WTC11 (cell line): ENCODE measurements around the gene AANAT. TPM values are rescaled to one million over a fixed set of nuclear protein-coding genes. Genes with fewer than 3 reads are reported as not detected.

Experiments used
- ATAC-seq: fragments of 200-7000 bp; cut with Tn5 transposase; 2 replicates; pipeline ENCODE4 v1.10.0; 2021; ENCODE audit warnings: mild to moderate bottlenecking, moderate library complexity
- CTCF ChIA-PET: fragments of 300-600 bp; sonication (Branson Sonifier 250); formaldehyde crosslinking; loops from one replicate; lab custom pipeline; 2021; ENCODE audit warnings: antibody characterized with exemption; lab: Charles Lee
- POLR2A ChIA-PET: fragments of 350-600 bp; sonication (Branson Sonifier 250); formaldehyde crosslinking; loops from one replicate; lab custom pipeline; 2021; ENCODE audit warnings: antibody characterized with exemption; lab: Charles Lee
- DNase-seq: peaks from one replicate; pipeline ENCODE4 v3.0.0; 2021; ENCODE audit warnings: low spot score
- H3K27ac Mint-ChIP-seq: 2 replicates; pipeline ENCODE4 v1.8.0; 2021; ENCODE audit warnings: mixed read lengths
- H3K27me3 Mint-ChIP-seq: 2 replicates; pipeline ENCODE4 v1.8.0; 2021; ENCODE audit warnings: low read depth, mild to moderate bottlenecking, moderate library complexity, mixed read lengths
- H3K36me3 Mint-ChIP-seq: 2 replicates; pipeline ENCODE4 v1.8.0; 2021; ENCODE audit warnings: mixed read lengths
- H3K4me1 Mint-ChIP-seq: 2 replicates; pipeline ENCODE4 v1.8.0; 2022; ENCODE audit warnings: mixed read lengths
- H3K4me3 Mint-ChIP-seq: 2 replicates; pipeline ENCODE4 v1.8.0; 2021; ENCODE audit warnings: mild to moderate bottlenecking, moderate library complexity, mixed read lengths
- H3K9me3 Mint-ChIP-seq: 2 replicates; pipeline ENCODE4 v1.8.0; 2021; ENCODE audit warnings: mixed read lengths
- CBFB ChIP-seq: sonication (generic); formaldehyde crosslinking; IDR thresholded peaks from 2 replicates; pipeline ENCODE4 v1.8.1; 2022; ENCODE audit warnings: mild to moderate bottlenecking, low read depth, missing genetic modification reagents
- ESRRA ChIP-seq: sonication (generic); formaldehyde crosslinking; IDR thresholded peaks from 2 replicates; pipeline ENCODE4 v1.8.1; 2022; ENCODE audit warnings: mild to moderate bottlenecking, missing genetic modification reagents, borderline replicate concordance
- ETV6 ChIP-seq: sonication (generic); formaldehyde crosslinking; IDR thresholded peaks from 2 replicates; pipeline ENCODE4 v1.8.1; 2022; ENCODE audit warnings: mild to moderate bottlenecking, missing genetic modification reagents
- GTF2I ChIP-seq: fragments of 250-450 bp; sonication (Bioruptor Pico); conservative IDR thresholded peaks from 2 replicates; pipeline ENCODE4 v1.4.0; 2021; ENCODE audit warnings: mild to moderate bottlenecking
- HMGA2 ChIP-seq: fragments of 250-450 bp; sonication (Bioruptor Pico); IDR thresholded peaks from 2 replicates; pipeline ENCODE4 v1.4.0; 2021; ENCODE audit warnings: mild to moderate bottlenecking, moderate library complexity
- IRF2 ChIP-seq: sonication (generic); formaldehyde crosslinking; IDR thresholded peaks from 2 replicates; pipeline ENCODE4 v1.8.0; 2022; ENCODE audit warnings: low read depth, missing genetic modification reagents, borderline replicate concordance
- JAZF1 ChIP-seq: fragments of 250-450 bp; sonication (Bioruptor Pico); IDR thresholded peaks from 2 replicates; pipeline ENCODE4 v1.9.0; 2021; ENCODE audit warnings: moderate library complexity, mild to moderate bottlenecking, inconsistent platforms
- KAT7 ChIP-seq: sonication (generic); formaldehyde crosslinking; IDR thresholded peaks from 2 replicates; pipeline ENCODE4 v1.8.1; 2023; ENCODE audit warnings: missing genetic modification reagents, mild to moderate bottlenecking, borderline replicate concordance
- NFYB ChIP-seq: sonication (generic); formaldehyde crosslinking; conservative IDR thresholded peaks from 2 replicates; pipeline ENCODE4 v1.8.0; 2022; ENCODE audit warnings: low read depth, missing genetic modification reagents
- NR2C2 ChIP-seq: sonication (generic); formaldehyde crosslinking; IDR thresholded peaks from 2 replicates; pipeline ENCODE4 v1.8.0; 2022; ENCODE audit warnings: mild to moderate bottlenecking, missing genetic modification reagents
- NR3C1 ChIP-seq: sonication (generic); formaldehyde crosslinking; conservative IDR thresholded peaks from 2 replicates; pipeline ENCODE4 v1.8.1; 2023; ENCODE audit warnings: low read depth, mild to moderate bottlenecking, missing genetic modification reagents
- TEAD1 ChIP-seq: sonication (generic); formaldehyde crosslinking; IDR thresholded peaks from 2 replicates; pipeline ENCODE4 v1.8.0; 2022; ENCODE audit warnings: mild to moderate bottlenecking, missing genetic modification reagents
- ZBTB21 ChIP-seq: sonication (generic); formaldehyde crosslinking; IDR thresholded peaks from 2 replicates; pipeline ENCODE4 v1.8.1; 2023; ENCODE audit warnings: mild to moderate bottlenecking, missing genetic modification reagents, borderline replicate concordance
- ZNF219 ChIP-seq: sonication (generic); formaldehyde crosslinking; IDR thresholded peaks from 2 replicates; pipeline ENCODE4 v1.8.0; 2023; ENCODE audit warnings: missing genetic modification reagents, mild to moderate bottlenecking, borderline replicate concordance
- ZNF396 ChIP-seq: fragments of 250-450 bp; sonication (Bioruptor Pico); IDR thresholded peaks from 2 replicates; pipeline ENCODE4 v1.8.0; 2021; ENCODE audit warnings: mild to moderate bottlenecking, moderate library complexity, borderline replicate concordance
- total RNA-seq: library from RNA; stranded (reverse); gene quantifications from 3 replicates; pipeline ENCODE4 v1.2.3, GENCODE V29; 2021
- TF ChIP-seq, protein P1 (sequence below): fragments of 250-450 bp; sonication (Bioruptor Pico); IDR thresholded peaks from 2 replicates; pipeline ENCODE4 v1.8.0; 2021; ENCODE audit warnings: mild to moderate bottlenecking
- TF ChIP-seq, protein P2 (sequence below): sonication (generic); formaldehyde crosslinking; IDR thresholded peaks from 2 replicates; pipeline ENCODE4 v1.8.0; 2023; ENCODE audit warnings: missing genetic modification reagents
- TF ChIP-seq, protein P3 (sequence below): sonication (generic); formaldehyde crosslinking; IDR thresholded peaks from 2 replicates; pipeline ENCODE4 v1.8.0; 2022; ENCODE audit warnings: mild to moderate bottlenecking, missing genetic modification reagents
- TF ChIP-seq, protein P4 (sequence below): sonication (generic); formaldehyde crosslinking; IDR thresholded peaks from 2 replicates; pipeline ENCODE4 v1.8.1; 2023; ENCODE audit warnings: mild to moderate bottlenecking, moderate library complexity, missing genetic modification reagents
- TF ChIP-seq, protein P5 (sequence below): fragments of 250-450 bp; sonication (Bioruptor Pico); IDR thresholded peaks from 2 replicates; pipeline ENCODE4 v1.9.0; 2021; ENCODE audit warnings: mild to moderate bottlenecking
- TF ChIP-seq, protein P6 (sequence below): sonication (generic); formaldehyde crosslinking; IDR thresholded peaks from 2 replicates; pipeline ENCODE4 v1.8.1; 2023; ENCODE audit warnings: mild to moderate bottlenecking, missing genetic modification reagents

Gene AANAT
- total RNA-seq, 1 experiment from 2014 or later, result 0.17 TPM

DNA sequence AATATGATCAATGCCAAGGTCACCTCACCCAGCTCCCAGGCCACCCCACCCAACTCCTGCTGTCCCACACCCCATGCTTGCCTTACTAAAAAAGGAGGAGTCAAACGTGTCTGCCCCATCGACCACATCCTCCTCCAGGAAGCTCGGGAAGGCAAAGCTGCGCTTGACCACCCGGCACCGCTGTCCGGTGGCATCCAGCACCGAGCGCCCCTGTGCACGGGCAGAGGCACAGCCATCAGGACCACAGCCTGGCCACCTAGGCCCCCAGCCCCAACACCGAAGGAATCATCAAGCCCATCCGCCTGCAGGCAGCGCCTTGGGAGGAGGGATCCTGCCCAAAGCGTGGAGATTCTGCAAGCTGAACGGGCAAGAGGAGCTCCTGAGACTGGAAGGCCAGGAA lies 10.2 kb downstream of the AANAT start (continued):
- TF ChIP-seq, protein P1, sequence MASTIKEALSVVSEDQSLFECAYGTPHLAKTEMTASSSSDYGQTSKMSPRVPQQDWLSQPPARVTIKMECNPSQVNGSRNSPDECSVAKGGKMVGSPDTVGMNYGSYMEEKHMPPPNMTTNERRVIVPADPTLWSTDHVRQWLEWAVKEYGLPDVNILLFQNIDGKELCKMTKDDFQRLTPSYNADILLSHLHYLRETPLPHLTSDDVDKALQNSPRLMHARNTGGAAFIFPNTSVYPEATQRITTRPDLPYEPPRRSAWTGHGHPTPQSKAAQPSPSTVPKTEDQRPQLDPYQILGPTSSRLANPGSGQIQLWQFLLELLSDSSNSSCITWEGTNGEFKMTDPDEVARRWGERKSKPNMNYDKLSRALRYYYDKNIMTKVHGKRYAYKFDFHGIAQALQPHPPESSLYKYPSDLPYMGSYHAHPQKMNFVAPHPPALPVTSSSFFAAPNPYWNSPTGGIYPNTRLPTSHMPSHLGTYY, result no peak
- TF ChIP-seq TEAD1 (CRISPR knock-in tag), result no peak

DNA sequence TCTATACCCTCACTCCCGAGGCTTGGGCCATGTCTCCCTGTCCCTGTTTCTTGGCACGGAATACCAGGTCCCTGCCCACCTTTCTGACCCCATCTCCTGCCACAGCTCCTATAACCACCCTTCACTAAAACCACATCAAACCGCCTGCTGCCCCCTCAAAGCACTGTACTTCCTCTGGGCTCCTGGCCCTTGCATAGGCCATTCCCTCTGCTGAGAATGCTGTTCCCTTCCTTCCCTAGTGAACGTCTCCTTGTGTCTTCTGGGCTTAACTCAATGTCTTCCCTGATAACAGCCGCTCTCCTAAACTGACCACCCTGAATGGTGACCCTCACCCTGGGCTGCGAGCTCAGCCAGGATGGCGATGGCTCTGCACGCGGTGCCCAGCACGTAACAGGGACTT lies 10.7 kb downstream of the AANAT start:
- H3K9me3 Mint-ChIP-seq, result no peaks in the 10 kb centered on the region
- TF ChIP-seq NR3C1 (CRISPR knock-in tag) (no peak), ETV6 (CRISPR knock-in tag) (no peak), HMGA2 (CRISPR knock-in tag) (no peak), CBFB (no peak), GTF2I (no peak)
- TF ChIP-seq, protein P2, sequence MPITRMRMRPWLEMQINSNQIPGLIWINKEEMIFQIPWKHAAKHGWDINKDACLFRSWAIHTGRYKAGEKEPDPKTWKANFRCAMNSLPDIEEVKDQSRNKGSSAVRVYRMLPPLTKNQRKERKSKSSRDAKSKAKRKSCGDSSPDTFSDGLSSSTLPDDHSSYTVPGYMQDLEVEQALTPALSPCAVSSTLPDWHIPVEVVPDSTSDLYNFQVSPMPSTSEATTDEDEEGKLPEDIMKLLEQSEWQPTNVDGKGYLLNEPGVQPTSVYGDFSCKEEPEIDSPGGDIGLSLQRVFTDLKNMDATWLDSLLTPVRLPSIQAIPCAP, result no peak
- H3K4me1 Mint-ChIP-seq, result no peaks in the 10 kb centered on the region
- H3K27me3 Mint-ChIP-seq, result no peaks in the 10 kb centered on the region
- no peak for DNase-seq
- no peak for ATAC-seq
- no peak overlapping the region for H3K4me3 Mint-ChIP-seq
- POLR2A ChIA-PET, result no interaction called here
- CTCF ChIA-PET, result interaction anchor here (1.1 to 2.1 kb wide), 2 partner anchors 15 to 45 kb away, joined by 4 to 8 read pairs; no protein-coding TSS in a partner anchor
- no peaks in the 10 kb centered on the region for H3K36me3 Mint-ChIP-seq
- H3K27ac Mint-ChIP-seq, result peak overlapping the region; percentile 21; the same call in 1 of the 2 replicates

DNA sequence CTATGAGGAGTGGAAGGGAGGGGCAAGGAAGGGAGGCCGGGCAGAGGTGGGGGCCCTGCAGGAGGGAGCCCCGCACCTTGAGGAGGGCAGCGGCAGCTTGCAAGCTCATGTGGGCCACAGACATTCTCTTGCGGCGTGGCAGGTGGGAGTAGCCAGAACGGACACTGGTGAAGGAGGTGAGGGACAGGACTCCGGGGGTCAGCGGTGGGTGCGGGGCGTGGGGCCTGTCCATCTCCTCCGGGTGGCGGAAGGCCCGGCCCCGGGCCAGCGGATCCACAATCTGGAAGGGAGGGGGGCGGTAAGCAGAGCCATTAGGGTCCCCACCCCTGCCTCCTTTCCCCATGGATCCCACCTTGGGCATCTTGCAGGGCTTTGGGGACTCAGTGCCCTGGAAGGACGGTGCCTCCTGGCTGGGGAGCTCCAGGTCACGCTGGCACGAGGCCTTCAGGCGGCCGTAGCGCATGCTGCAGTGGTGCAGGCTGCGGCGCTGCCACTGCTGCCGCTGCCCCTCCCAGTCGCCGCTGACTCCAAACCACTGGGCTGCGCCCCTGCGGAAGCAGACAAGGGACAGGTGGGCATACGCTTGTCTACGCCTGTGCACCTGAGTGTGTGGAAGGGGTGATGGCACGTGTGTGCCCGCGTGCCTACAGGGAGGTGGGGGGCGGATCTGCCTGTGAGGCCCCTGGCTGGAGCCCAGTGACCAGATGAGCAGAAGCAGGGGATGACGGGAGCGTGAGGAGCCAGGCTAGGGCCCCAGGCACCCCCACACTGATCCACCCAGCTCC lies 11.5 kb downstream of the AANAT start:
- H3K9me3 Mint-ChIP-seq, result no peaks in the 10 kb centered on the region
- POLR2A ChIA-PET, result no interaction called here
- H3K27me3 Mint-ChIP-seq, result no peaks in the 10 kb centered on the region
- no peaks in the 10 kb centered on the region for H3K4me1 Mint-ChIP-seq
- CTCF ChIA-PET, result interaction anchor here (2.1 kb wide), 1 partner anchor 44 kb away, joined by 8 read pairs; no protein-coding TSS in a partner anchor
- ATAC-seq (no peak), DNase-seq (no peak)
- H3K4me3 Mint-ChIP-seq, result no peak overlapping the region
- H3K27ac Mint-ChIP-seq, result no peak overlapping the region
- H3K36me3 Mint-ChIP-seq, result no peaks in the 10 kb centered on the region
- no peak for TF ChIP-seq NR2C2 (CRISPR knock-in tag)

DNA sequence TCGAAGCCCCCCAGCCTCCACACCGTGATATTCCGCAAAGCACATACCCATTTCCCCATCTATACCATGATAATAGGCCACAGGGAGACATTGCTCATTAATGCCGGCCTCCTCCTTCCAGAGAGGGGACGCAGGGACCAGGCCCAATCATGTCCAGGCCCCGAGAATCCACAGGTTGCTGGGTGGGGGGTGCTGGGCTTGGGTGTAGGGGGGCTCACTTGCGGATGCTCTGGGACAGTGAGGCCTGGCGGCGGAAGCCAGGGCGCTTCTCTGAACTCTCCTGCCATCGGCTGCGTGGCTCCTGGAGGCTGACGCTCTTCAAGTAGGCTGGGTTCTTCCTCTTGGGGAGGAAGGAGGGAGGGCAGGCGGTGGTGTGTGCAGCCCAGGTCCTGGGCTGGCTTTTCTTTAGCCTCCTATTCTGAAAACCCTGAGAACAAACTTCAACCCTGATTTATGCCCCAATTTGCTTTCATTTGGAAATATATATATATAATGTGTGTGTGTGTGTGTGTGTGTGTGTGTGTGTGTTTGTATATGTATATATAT lies 12.2 kb downstream of the AANAT start:
- Mint-ChIP-seq H3K9me3 (no peaks in the 10 kb centered on the region), H3K36me3 (no peaks in the 10 kb centered on the region), H3K27ac (no peak overlapping the region), H3K27me3 (no peaks in the 10 kb centered on the region), H3K4me1 (no peaks in the 10 kb centered on the region), H3K4me3 (no peak overlapping the region)
- DNase-seq (no peak), ATAC-seq (no peak)
- POLR2A ChIA-PET, result no interaction called here
- CTCF ChIA-PET, result interaction anchor here (0.6 to 1.4 kb wide), 2 partner anchors 43 to 298 kb away, joined by 3 to 4 read pairs; no protein-coding TSS in a partner anchor
- TF ChIP-seq KAT7 (CRISPR knock-in tag) (no peak), ESRRA (CRISPR knock-in tag) (no peak), HMGA2 (CRISPR knock-in tag) (no peak), NFYB (no peak), ZBTB21 (CRISPR knock-in tag) (no peak), ZNF396 (CRISPR knock-in tag) (no peak), ZNF219 (CRISPR knock-in tag) (no peak), JAZF1 (CRISPR knock-in tag) (no peak), IRF2 (CRISPR knock-in tag) (no peak)
- TF ChIP-seq, protein P3, sequence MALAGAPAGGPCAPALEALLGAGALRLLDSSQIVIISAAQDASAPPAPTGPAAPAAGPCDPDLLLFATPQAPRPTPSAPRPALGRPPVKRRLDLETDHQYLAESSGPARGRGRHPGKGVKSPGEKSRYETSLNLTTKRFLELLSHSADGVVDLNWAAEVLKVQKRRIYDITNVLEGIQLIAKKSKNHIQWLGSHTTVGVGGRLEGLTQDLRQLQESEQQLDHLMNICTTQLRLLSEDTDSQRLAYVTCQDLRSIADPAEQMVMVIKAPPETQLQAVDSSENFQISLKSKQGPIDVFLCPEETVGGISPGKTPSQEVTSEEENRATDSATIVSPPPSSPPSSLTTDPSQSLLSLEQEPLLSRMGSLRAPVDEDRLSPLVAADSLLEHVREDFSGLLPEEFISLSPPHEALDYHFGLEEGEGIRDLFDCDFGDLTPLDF (CRISPR knock-in tag), result no peak
- TF ChIP-seq, protein P4, sequence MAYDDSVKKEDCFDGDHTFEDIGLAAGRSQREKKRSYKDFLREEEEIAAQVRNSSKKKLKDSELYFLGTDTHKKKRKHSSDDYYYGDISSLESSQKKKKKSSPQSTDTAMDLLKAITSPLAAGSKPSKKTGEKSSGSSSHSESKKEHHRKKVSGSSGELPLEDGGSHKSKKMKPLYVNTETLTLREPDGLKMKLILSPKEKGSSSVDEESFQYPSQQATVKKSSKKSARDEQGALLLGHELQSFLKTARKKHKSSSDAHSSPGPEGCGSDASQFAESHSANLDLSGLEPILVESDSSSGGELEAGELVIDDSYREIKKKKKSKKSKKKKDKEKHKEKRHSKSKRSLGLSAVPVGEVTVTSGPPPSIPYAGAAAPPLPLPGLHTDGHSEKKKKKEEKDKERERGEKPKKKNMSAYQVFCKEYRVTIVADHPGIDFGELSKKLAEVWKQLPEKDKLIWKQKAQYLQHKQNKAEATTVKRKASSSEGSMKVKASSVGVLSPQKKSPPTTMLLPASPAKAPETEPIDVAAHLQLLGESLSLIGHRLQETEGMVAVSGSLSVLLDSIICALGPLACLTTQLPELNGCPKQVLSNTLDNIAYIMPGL (CRISPR knock-in tag), result no peak
- TF ChIP-seq, protein P5, sequence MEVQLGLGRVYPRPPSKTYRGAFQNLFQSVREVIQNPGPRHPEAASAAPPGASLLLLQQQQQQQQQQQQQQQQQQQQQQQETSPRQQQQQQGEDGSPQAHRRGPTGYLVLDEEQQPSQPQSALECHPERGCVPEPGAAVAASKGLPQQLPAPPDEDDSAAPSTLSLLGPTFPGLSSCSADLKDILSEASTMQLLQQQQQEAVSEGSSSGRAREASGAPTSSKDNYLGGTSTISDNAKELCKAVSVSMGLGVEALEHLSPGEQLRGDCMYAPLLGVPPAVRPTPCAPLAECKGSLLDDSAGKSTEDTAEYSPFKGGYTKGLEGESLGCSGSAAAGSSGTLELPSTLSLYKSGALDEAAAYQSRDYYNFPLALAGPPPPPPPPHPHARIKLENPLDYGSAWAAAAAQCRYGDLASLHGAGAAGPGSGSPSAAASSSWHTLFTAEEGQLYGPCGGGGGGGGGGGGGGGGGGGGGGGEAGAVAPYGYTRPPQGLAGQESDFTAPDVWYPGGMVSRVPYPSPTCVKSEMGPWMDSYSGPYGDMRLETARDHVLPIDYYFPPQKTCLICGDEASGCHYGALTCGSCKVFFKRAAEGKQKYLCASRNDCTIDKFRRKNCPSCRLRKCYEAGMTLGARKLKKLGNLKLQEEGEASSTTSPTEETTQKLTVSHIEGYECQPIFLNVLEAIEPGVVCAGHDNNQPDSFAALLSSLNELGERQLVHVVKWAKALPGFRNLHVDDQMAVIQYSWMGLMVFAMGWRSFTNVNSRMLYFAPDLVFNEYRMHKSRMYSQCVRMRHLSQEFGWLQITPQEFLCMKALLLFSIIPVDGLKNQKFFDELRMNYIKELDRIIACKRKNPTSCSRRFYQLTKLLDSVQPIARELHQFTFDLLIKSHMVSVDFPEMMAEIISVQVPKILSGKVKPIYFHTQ (CRISPR knock-in tag), result no peak
- TF ChIP-seq, protein P6, sequence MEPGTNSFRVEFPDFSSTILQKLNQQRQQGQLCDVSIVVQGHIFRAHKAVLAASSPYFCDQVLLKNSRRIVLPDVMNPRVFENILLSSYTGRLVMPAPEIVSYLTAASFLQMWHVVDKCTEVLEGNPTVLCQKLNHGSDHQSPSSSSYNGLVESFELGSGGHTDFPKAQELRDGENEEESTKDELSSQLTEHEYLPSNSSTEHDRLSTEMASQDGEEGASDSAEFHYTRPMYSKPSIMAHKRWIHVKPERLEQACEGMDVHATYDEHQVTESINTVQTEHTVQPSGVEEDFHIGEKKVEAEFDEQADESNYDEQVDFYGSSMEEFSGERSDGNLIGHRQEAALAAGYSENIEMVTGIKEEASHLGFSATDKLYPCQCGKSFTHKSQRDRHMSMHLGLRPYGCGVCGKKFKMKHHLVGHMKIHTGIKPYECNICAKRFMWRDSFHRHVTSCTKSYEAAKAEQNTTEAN (CRISPR knock-in tag), result no peak
